ENCODE data around the gene BMPER.

DNA sequence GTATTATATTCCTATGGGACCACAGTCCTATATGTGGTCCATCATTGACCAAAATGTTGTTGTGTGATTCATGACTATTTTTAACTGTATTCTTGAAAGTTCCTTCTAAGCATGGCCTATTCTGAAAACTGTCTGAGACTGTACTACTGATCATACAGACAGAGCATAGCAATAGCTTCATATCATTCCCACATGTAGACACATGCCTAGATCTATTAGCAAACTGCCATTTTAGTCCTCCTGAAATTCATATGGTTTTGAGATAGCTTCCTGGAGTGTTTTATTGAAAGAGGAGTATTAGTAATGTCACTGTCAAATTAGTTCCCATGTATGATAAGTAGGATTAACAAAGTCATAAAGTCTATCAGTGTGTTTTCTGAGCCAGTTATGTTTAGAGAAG lies 157.5 kb downstream of the BMPER start:
- TF ChIP-seq BMI1 (IDR thresholded peaks at IDR 0.05; ENCODE audit: borderline replicate concordance), result no peak
- TF ChIP-seq SREBF1 (IDR thresholded peaks at IDR 0.05; ENCODE audit: low read length), result no peak
- TF ChIP-seq, protein P1, sequence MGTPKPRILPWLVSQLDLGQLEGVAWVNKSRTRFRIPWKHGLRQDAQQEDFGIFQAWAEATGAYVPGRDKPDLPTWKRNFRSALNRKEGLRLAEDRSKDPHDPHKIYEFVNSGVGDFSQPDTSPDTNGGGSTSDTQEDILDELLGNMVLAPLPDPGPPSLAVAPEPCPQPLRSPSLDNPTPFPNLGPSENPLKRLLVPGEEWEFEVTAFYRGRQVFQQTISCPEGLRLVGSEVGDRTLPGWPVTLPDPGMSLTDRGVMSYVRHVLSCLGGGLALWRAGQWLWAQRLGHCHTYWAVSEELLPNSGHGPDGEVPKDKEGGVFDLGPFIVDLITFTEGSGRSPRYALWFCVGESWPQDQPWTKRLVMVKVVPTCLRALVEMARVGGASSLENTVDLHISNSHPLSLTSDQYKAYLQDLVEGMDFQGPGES (IDR thresholded peaks at IDR 0.05), result no peak
- no peak for TF ChIP-seq EP300 (IDR thresholded peaks at IDR 0.05; ENCODE audit: borderline replicate concordance in 1 of 2, control insufficient read depth in 1 of 2, low read depth in 2 of 2, low read length in 2 of 2)
- TF ChIP-seq, protein P2, sequence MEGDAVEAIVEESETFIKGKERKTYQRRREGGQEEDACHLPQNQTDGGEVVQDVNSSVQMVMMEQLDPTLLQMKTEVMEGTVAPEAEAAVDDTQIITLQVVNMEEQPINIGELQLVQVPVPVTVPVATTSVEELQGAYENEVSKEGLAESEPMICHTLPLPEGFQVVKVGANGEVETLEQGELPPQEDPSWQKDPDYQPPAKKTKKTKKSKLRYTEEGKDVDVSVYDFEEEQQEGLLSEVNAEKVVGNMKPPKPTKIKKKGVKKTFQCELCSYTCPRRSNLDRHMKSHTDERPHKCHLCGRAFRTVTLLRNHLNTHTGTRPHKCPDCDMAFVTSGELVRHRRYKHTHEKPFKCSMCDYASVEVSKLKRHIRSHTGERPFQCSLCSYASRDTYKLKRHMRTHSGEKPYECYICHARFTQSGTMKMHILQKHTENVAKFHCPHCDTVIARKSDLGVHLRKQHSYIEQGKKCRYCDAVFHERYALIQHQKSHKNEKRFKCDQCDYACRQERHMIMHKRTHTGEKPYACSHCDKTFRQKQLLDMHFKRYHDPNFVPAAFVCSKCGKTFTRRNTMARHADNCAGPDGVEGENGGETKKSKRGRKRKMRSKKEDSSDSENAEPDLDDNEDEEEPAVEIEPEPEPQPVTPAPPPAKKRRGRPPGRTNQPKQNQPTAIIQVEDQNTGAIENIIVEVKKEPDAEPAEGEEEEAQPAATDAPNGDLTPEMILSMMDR (IDR thresholded peaks at IDR 0.05 in 2 of 3, conservative IDR thresholded peaks at IDR 0.05 in 1 of 3; ENCODE audit: control insufficient read depth in 2 of 3, extremely low read depth in 1 of 3, insufficient read depth in 1 of 3, low read depth in 3 of 3, low read length in 3 of 3), result no peak
- TF ChIP-seq FOXM1 (IDR thresholded peaks at IDR 0.05; ENCODE audit: low read depth, low read length), result no peak
- no peak for TF ChIP-seq TAF1 (IDR thresholded peaks at IDR 0.05; ENCODE audit: borderline replicate concordance, low read depth, low read length)
- TF ChIP-seq EZH2 (IDR thresholded peaks at IDR 0.05; ENCODE audit: borderline replicate concordance, control insufficient read depth, low read depth, low read length), result no peak
- TF ChIP-seq, protein P3, sequence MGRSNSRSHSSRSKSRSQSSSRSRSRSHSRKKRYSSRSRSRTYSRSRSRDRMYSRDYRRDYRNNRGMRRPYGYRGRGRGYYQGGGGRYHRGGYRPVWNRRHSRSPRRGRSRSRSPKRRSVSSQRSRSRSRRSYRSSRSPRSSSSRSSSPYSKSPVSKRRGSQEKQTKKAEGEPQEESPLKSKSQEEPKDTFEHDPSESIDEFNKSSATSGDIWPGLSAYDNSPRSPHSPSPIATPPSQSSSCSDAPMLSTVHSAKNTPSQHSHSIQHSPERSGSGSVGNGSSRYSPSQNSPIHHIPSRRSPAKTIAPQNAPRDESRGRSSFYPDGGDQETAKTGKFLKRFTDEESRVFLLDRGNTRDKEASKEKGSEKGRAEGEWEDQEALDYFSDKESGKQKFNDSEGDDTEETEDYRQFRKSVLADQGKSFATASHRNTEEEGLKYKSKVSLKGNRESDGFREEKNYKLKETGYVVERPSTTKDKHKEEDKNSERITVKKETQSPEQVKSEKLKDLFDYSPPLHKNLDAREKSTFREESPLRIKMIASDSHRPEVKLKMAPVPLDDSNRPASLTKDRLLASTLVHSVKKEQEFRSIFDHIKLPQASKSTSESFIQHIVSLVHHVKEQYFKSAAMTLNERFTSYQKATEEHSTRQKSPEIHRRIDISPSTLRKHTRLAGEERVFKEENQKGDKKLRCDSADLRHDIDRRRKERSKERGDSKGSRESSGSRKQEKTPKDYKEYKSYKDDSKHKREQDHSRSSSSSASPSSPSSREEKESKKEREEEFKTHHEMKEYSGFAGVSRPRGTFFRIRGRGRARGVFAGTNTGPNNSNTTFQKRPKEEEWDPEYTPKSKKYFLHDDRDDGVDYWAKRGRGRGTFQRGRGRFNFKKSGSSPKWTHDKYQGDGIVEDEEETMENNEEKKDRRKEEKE (IDR thresholded peaks at IDR 0.05), result no peak
- TF ChIP-seq, protein P4, sequence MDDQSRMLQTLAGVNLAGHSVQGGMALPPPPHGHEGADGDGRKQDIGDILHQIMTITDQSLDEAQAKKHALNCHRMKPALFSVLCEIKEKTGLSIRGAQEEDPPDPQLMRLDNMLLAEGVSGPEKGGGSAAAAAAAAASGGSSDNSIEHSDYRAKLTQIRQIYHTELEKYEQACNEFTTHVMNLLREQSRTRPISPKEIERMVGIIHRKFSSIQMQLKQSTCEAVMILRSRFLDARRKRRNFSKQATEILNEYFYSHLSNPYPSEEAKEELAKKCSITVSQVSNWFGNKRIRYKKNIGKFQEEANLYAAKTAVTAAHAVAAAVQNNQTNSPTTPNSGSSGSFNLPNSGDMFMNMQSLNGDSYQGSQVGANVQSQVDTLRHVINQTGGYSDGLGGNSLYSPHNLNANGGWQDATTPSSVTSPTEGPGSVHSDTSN (IDR thresholded peaks at IDR 0.05; ENCODE audit: insufficient replicate concordance, low read depth, low read length), result no peak
- TF ChIP-seq ZNF24 (IDR thresholded peaks at IDR 0.05), result no peak
- TF ChIP-seq, protein P5, sequence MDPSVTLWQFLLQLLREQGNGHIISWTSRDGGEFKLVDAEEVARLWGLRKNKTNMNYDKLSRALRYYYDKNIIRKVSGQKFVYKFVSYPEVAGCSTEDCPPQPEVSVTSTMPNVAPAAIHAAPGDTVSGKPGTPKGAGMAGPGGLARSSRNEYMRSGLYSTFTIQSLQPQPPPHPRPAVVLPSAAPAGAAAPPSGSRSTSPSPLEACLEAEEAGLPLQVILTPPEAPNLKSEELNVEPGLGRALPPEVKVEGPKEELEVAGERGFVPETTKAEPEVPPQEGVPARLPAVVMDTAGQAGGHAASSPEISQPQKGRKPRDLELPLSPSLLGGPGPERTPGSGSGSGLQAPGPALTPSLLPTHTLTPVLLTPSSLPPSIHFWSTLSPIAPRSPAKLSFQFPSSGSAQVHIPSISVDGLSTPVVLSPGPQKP (IDR thresholded peaks at IDR 0.05; ENCODE audit: low read depth, low read length), result no peak
